PC-9 (cell line): ENCODE results near the gene ALX4.

Experiments used
- EZH2 ChIP-seq: fragments of 200-600 bp; sonication (generic); IDR thresholded peaks from 2 replicates; pipeline ENCODE4 v1.8.0; 2017; ENCODE audit warnings: antibody characterized with exemption, low read depth
- TF ChIP-seq, protein P1 (sequence below): fragments of 200-600 bp; sonication (generic); conservative IDR thresholded peaks from 2 replicates; pipeline ENCODE4 v1.6.1; 2017; ENCODE audit warnings: mixed run types, antibody characterized with exemption, mild to moderate bottlenecking, moderate library complexity

DNA sequence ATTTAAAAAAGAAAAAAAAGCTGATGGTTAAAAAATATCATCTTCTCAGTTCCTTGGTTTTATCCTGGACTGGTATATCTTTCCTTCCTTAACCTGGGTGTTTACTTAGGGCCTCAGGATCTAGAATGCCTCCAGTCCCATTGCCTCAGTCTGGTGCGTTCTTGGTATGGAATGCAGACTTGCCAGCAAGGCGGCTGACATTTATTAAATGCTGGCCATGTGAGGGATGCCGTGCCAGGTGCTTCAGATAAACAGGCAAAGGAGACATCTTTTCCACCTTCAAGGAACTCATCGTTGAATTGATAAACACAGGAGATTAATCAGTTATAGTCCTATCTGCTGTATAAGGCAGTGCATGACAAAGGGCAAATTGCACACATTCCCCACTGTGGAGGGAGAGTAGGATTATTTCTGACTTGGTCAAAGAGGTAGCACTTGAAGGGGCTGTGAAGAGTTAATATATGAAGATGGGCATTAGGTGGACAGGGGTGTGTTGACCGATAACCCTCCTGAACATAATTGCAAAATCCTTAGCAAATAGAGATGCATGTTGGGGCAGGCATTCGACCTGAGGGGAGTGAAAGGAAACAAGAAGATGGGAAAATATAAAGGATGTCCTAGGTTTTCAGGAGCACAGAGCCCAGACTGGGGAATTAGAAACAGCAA, 54.4 kb downstream of the ALX4 start:
- TF ChIP-seq EZH2, result no peak
- TF ChIP-seq, protein P1, sequence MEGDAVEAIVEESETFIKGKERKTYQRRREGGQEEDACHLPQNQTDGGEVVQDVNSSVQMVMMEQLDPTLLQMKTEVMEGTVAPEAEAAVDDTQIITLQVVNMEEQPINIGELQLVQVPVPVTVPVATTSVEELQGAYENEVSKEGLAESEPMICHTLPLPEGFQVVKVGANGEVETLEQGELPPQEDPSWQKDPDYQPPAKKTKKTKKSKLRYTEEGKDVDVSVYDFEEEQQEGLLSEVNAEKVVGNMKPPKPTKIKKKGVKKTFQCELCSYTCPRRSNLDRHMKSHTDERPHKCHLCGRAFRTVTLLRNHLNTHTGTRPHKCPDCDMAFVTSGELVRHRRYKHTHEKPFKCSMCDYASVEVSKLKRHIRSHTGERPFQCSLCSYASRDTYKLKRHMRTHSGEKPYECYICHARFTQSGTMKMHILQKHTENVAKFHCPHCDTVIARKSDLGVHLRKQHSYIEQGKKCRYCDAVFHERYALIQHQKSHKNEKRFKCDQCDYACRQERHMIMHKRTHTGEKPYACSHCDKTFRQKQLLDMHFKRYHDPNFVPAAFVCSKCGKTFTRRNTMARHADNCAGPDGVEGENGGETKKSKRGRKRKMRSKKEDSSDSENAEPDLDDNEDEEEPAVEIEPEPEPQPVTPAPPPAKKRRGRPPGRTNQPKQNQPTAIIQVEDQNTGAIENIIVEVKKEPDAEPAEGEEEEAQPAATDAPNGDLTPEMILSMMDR, result no peak
